NT2/D1 (cell line): ENCODE results near the gene KAT6B.

Experiments used
- DNase-seq: peaks from one replicate; pipeline ENCODE4 v3.0.0-alpha.2; 2011; ENCODE audit warnings: low read depth, low spot score
- H3K27me3 ChIP-seq: 2 replicates; pipeline ENCODE4 v1.6.0; 2011; ENCODE audit warnings: mild to moderate bottlenecking; ENCODE audit not compliant: insufficient read length, insufficient read depth
- H3K36me3 ChIP-seq: 2 replicates; pipeline ENCODE4 v1.6.1; 2011; ENCODE audit warnings: mild to moderate bottlenecking, low read length, mixed read lengths; ENCODE audit not compliant: insufficient read depth, insufficient read length
- H3K4me1 ChIP-seq: 2 replicates; pipeline ENCODE4 v1.5.1; 2011; ENCODE audit not compliant: insufficient read depth, insufficient read length
- H3K4me3 ChIP-seq: 2 replicates; pipeline ENCODE4 v1.5.1; 2011; ENCODE audit warnings: low read depth; ENCODE audit not compliant: insufficient read length
- H3K9ac ChIP-seq: 2 replicates; pipeline ENCODE4 v1.6.0; 2011; ENCODE audit warnings: low read depth; ENCODE audit not compliant: insufficient read length
- H3K9me3 ChIP-seq: 2 replicates; pipeline ENCODE4 v1.5.1; 2011; ENCODE audit warnings: mild to moderate bottlenecking, low read length; ENCODE audit not compliant: insufficient read depth
- SUZ12 ChIP-seq: IDR thresholded peaks from 2 replicates; pipeline ENCODE4 v1.6.1; 2011; ENCODE audit not compliant: insufficient read length, insufficient read depth; ENCODE audit errors: extremely low read depth
- YY1 ChIP-seq: IDR thresholded peaks from 2 replicates; pipeline ENCODE4 v1.6.1; 2011; ENCODE audit not compliant: insufficient read length, insufficient read depth
- ZNF274 ChIP-seq: IDR thresholded peaks from 2 replicates; pipeline ENCODE4 v1.6.1; 2011; ENCODE audit warnings: mild to moderate bottlenecking, low read depth, low read length

KAT6B gene

DNA sequence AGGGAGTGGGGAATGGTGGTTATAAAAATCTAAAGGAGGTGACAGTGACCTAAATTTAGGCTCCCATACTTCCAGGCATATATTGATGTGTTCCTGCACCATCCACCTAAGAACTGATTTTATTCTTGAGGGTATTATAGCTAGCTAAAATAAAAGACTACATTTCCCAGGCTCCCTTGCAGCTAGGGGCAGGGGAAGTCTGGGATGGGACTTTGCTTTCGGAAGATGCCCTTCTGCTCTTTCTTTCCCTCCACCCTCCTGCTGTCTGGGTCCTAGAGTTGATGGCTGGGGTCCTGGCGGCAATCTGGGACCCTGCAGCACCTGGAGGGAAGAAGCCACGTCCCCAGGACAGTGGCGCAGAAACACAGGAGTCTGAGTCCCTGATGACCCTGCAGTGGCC is 231.3 kb downstream of the KAT6B start:
- TF ChIP-seq YY1 = no peak
- no peak for TF ChIP-seq SUZ12
- TF ChIP-seq ZNF274 = no peak
- H3K9ac ChIP-seq = no peak overlapping the region
- H3K36me3 ChIP-seq = no peaks in the 10 kb centered on the region
- DNase-seq = no peak
- peaks cover 6% of the 10 kb centered on the region for H3K4me1 ChIP-seq
- H3K4me3 ChIP-seq = no peak overlapping the region
- H3K27me3 ChIP-seq = no peaks in the 10 kb centered on the region
- no peaks in the 10 kb centered on the region for H3K9me3 ChIP-seq

DNA sequence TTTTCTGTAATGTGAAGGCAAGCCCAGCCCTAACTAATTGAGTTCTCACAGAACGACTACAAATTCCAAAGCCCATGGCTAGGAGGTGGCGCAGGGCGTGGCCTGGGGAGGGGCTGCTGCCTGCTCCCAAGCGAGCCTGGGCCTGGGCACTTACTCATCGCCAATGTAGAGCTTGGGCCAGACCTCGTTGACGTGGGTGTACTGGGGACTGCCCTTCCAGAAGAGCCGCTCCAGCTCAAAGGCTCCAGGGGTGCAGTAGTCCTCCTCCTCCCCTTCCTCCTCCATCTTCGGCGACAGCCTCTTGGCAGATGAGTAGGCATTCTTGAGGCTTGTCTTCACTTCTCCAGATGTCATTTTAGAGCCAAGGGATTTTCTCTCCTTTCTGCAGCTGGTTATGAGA is 231.8 kb downstream of the KAT6B start:
- H3K9ac ChIP-seq = no peak overlapping the region
- no peaks in the 10 kb centered on the region for H3K36me3 ChIP-seq
- H3K9me3 ChIP-seq = no peaks in the 10 kb centered on the region
- peaks cover 6% of the 10 kb centered on the region for H3K4me1 ChIP-seq
- H3K4me3 ChIP-seq = no peak overlapping the region
- no peaks in the 10 kb centered on the region for H3K27me3 ChIP-seq
- TF ChIP-seq YY1 = no peak
- no peak for TF ChIP-seq SUZ12
- TF ChIP-seq ZNF274 = no peak
- DNase-seq = no peak

- TF ChIP-seq YY1 (no peak), ZNF274 (no peak), SUZ12 (no peak)
Measured at GRCh38 chr10:75061709-75062505, 235.5 kb downstream of the KAT6B start.

DNA sequence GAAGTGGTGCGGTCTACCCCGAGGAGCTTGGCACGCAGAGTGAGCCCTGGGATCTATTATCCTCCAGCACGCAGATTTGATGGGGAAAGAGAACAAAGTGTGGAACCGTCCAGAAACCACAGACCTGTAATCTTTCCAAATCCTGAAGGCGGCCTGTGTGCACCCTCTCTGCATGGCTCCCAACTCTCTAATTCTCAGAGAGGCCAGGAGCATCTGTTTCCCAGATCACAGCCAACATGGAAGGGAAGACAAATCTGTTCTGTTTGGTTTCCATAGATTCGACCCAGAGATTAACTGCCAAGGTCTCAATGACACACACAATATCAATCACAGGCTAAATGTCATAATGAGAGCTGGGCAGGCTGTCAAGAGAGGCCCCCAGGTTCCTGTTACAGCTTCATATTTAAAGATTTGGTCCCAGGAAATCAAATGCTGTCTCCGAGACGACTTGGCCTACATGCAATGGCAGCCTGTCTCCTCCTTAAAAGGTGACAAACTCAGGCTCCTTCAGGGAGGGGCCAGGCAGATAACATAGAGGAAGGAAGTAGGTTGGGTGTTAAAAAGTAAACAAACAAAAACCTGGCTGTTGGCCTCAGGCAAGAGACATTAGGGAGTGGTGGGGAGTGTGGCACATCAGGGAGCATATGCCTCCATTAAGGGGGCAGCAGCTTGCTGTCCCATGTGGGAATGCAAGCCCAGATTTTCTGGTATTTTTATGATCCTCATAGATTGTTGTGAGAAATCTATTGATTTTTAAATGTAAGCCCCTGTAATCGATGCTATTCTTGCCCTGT is 236.3 kb downstream of the KAT6B start:
- Histone ChIP-seq H3K36me3 (no peaks in the 10 kb centered on the region), H3K4me3 (no peak overlapping the region), H3K27me3 (no peaks in the 10 kb centered on the region), H3K9me3 (no peaks in the 10 kb centered on the region), H3K9ac (no peak overlapping the region), H3K4me1 (peaks cover 6% of the 10 kb centered on the region)
- TF ChIP-seq SUZ12 (no peak), YY1 (no peak), ZNF274 (no peak)
- no peak for DNase-seq

More at GRCh38 chr10:75061709-75062505, 235.5 kb downstream of the KAT6B start:
- no peaks in the 10 kb centered on the region for H3K36me3 ChIP-seq
- H3K9me3 ChIP-seq = no peaks in the 10 kb centered on the region
- no peaks in the 10 kb centered on the region for H3K27me3 ChIP-seq
- H3K9ac ChIP-seq = no peak overlapping the region
- no peak overlapping the region for H3K4me3 ChIP-seq
- no peak for DNase-seq
- peaks cover 6% of the 10 kb centered on the region for H3K4me1 ChIP-seq

GRCh38 chr10:75063461-75064230 is 237.2 kb downstream of the KAT6B start:
- Histone ChIP-seq H3K27me3 (no peaks in the 10 kb centered on the region), H3K9me3 (no peaks in the 10 kb centered on the region), H3K4me1 (peaks cover 5% of the 10 kb centered on the region), H3K4me3 (no peak overlapping the region), H3K9ac (no peak overlapping the region), H3K36me3 (no peaks in the 10 kb centered on the region)
- TF ChIP-seq SUZ12 (no peak), YY1 (no peak), ZNF274 (no peak)
- no peak for DNase-seq

GRCh38 chr10:75065076-75065475 is 238.7 kb downstream of the KAT6B start:
- no peak for DNase-seq
- Histone ChIP-seq H3K4me3 (no peak overlapping the region), H3K27me3 (peaks cover 6% of the 10 kb centered on the region), H3K9me3 (no peaks in the 10 kb centered on the region), H3K9ac (no peak overlapping the region), H3K36me3 (no peaks in the 10 kb centered on the region), H3K4me1 (no peaks in the 10 kb centered on the region)
- no peak for TF ChIP-seq ZNF274
- no peak for TF ChIP-seq YY1
- no peak for TF ChIP-seq SUZ12
